MM.1S (cell line): ENCODE results near the gene PCDH8.

Experiments used
- EZH2 ChIP-seq: fragments of 300-600 bp; sonication (generic); optimal IDR thresholded peaks from 2 replicates; pipeline ENCODE3; 2017; ENCODE audit warnings: low read depth, mild to moderate bottlenecking, antibody characterized with exemption, low read length, mixed read lengths
- TF ChIP-seq, protein P1 (sequence below): fragments of 300-600 bp; sonication (generic); IDR thresholded peaks from 2 replicates; pipeline ENCODE4 v1.5.1; 2016; ENCODE audit warnings: antibody characterized with exemption, low read length, mixed read lengths

DNA sequence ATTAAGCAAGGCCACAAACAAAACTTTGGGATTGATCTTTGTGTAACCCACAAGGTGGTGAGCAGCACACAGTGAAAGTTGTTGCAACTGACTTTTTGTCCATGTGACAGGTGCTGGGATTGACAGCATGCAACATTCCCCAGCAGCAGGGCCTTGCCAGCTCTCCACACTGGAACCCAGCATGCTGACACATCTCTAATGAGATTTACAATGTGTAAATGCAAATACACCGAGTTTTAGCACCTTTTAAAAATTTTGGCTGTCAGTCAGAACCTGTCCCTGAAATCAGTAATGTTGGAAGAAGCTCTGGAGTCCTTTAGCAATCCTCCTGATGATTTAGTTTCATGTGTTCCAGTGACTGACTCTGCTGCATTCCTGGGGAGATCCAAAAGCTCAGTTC lies 16.5 kb upstream of the PCDH8 start:
- TF ChIP-seq, protein P1, sequence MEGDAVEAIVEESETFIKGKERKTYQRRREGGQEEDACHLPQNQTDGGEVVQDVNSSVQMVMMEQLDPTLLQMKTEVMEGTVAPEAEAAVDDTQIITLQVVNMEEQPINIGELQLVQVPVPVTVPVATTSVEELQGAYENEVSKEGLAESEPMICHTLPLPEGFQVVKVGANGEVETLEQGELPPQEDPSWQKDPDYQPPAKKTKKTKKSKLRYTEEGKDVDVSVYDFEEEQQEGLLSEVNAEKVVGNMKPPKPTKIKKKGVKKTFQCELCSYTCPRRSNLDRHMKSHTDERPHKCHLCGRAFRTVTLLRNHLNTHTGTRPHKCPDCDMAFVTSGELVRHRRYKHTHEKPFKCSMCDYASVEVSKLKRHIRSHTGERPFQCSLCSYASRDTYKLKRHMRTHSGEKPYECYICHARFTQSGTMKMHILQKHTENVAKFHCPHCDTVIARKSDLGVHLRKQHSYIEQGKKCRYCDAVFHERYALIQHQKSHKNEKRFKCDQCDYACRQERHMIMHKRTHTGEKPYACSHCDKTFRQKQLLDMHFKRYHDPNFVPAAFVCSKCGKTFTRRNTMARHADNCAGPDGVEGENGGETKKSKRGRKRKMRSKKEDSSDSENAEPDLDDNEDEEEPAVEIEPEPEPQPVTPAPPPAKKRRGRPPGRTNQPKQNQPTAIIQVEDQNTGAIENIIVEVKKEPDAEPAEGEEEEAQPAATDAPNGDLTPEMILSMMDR = no peak
- TF ChIP-seq EZH2 = no peak
